SK-N-SH (cell line): ENCODE measurements around the gene DCDC1.

Experiments
- CHD2 ChIP-seq: fragments of 150-350 bp; IDR thresholded peaks from 2 replicates; pipeline ENCODE4 v1.6.1; 2018; ENCODE audit warnings: low read length; ENCODE audit not compliant: partially characterized antibody
- EP300 ChIP-seq, 2 experiments: IDR thresholded peaks; 2 replicates each; pipeline versions ENCODE4 v1.4.0 to v1.6.1; 2012; ENCODE audit warnings: borderline replicate concordance in 1 of 2, low read depth in 1 of 2, low read length in 1 of 2
- NRF1 ChIP-seq: IDR thresholded peaks from 2 replicates; pipeline ENCODE4 v1.6.1; 2012; ENCODE audit warnings: low read depth, mild to moderate bottlenecking, low read length
- POLR2AphosphoS5 ChIP-seq: IDR thresholded peaks from 2 replicates; pipeline ENCODE4 v1.6.1; 2012; ENCODE audit warnings: low read depth, low read length
- RAD21 ChIP-seq: IDR thresholded peaks from 2 replicates; pipeline ENCODE4 v1.6.1; 2012; ENCODE audit warnings: mild to moderate bottlenecking, low read length
- RCOR1 ChIP-seq: fragments of 150-350 bp; IDR thresholded peaks from 2 replicates; pipeline ENCODE4 v1.6.1; 2017; ENCODE audit warnings: antibody characterized with exemption, low read length
- TAF1 ChIP-seq: IDR thresholded peaks from 2 replicates; pipeline ENCODE4 v1.6.1; 2012; ENCODE audit warnings: low read depth, mild to moderate bottlenecking, low read length, moderate library complexity, borderline replicate concordance
- TF ChIP-seq, protein P1 (sequence below): IDR thresholded peaks from 2 replicates; pipeline ENCODE4 v1.4.0; 2012; ENCODE audit warnings: low read depth, borderline replicate concordance
- TF ChIP-seq, protein P2 (sequence below): fragments of 200-600 bp; sonication (generic); IDR thresholded peaks from 2 replicates; pipeline ENCODE4 v1.6.1; 2017; ENCODE audit warnings: antibody characterized with exemption, mild to moderate bottlenecking, moderate library complexity
- TF ChIP-seq, protein P3 (sequence below): IDR thresholded peaks from 2 replicates; pipeline ENCODE4; 2012
- TF ChIP-seq, protein P4 (sequence below): IDR thresholded peaks from 2 replicates; pipeline ENCODE4 v1.6.1; 2012; ENCODE audit warnings: mild to moderate bottlenecking, low read depth, low read length, moderate library complexity
- TF ChIP-seq, protein P5 (sequence below): fragments of 150-350 bp; IDR thresholded peaks from 2 replicates; pipeline ENCODE4 v1.6.1; 2016; ENCODE audit warnings: mild to moderate bottlenecking, low read depth, low read length
- TF ChIP-seq, protein P6 (sequence below): IDR thresholded peaks from 2 replicates; pipeline ENCODE4 v1.4.0; 2012; ENCODE audit warnings: low read depth

DNA sequence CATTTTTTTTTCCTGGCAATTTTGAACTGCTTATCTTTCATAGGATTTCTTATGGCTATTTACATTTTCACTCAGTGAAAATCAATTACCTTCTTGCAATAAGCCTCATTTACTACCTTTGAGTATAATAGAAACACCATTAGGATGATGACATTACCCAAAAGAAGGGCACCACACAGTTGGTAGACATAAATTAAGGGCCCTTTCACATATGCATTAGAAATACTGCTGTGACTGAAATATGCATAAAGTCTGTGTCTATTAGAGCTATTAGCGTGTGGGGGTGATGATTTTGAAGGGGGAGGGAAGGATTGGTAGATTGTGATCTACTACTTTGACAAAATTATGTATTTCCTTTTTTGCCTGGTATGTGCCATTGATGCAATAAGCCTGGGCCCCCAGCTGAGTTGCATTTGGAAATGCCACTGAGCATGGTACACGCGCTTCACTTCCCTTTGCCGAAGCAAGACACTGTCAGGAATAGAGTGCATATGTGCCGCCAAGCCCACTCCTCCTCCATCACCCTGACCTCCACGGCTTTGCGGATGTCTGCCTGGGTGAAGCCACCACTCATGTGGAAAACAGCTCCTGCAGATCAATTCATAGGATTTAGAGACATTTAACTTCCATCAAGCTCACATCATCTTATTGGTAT is 339.3 kb downstream of the DCDC1 start:
- TF ChIP-seq, protein P1, sequence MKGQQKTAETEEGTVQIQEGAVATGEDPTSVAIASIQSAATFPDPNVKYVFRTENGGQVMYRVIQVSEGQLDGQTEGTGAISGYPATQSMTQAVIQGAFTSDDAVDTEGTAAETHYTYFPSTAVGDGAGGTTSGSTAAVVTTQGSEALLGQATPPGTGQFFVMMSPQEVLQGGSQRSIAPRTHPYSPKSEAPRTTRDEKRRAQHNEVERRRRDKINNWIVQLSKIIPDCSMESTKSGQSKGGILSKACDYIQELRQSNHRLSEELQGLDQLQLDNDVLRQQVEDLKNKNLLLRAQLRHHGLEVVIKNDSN, result no peak
- TF ChIP-seq EP300 (IDR thresholded peaks at IDR 0.05; ENCODE audit: borderline replicate concordance in 1 of 2, low read depth in 1 of 2, low read length in 1 of 2), result no peak
- TF ChIP-seq, protein P2, sequence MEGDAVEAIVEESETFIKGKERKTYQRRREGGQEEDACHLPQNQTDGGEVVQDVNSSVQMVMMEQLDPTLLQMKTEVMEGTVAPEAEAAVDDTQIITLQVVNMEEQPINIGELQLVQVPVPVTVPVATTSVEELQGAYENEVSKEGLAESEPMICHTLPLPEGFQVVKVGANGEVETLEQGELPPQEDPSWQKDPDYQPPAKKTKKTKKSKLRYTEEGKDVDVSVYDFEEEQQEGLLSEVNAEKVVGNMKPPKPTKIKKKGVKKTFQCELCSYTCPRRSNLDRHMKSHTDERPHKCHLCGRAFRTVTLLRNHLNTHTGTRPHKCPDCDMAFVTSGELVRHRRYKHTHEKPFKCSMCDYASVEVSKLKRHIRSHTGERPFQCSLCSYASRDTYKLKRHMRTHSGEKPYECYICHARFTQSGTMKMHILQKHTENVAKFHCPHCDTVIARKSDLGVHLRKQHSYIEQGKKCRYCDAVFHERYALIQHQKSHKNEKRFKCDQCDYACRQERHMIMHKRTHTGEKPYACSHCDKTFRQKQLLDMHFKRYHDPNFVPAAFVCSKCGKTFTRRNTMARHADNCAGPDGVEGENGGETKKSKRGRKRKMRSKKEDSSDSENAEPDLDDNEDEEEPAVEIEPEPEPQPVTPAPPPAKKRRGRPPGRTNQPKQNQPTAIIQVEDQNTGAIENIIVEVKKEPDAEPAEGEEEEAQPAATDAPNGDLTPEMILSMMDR, result no peak
- no peak for TF ChIP-seq POLR2AphosphoS5
- TF ChIP-seq, protein P3, sequence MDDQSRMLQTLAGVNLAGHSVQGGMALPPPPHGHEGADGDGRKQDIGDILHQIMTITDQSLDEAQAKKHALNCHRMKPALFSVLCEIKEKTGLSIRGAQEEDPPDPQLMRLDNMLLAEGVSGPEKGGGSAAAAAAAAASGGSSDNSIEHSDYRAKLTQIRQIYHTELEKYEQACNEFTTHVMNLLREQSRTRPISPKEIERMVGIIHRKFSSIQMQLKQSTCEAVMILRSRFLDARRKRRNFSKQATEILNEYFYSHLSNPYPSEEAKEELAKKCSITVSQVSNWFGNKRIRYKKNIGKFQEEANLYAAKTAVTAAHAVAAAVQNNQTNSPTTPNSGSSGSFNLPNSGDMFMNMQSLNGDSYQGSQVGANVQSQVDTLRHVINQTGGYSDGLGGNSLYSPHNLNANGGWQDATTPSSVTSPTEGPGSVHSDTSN, result no peak
- no peak for TF ChIP-seq TAF1
- no peak for TF ChIP-seq CHD2
- no peak for TF ChIP-seq NRF1
- TF ChIP-seq RCOR1, result no peak
- no peak for TF ChIP-seq RAD21
- TF ChIP-seq, protein P4, sequence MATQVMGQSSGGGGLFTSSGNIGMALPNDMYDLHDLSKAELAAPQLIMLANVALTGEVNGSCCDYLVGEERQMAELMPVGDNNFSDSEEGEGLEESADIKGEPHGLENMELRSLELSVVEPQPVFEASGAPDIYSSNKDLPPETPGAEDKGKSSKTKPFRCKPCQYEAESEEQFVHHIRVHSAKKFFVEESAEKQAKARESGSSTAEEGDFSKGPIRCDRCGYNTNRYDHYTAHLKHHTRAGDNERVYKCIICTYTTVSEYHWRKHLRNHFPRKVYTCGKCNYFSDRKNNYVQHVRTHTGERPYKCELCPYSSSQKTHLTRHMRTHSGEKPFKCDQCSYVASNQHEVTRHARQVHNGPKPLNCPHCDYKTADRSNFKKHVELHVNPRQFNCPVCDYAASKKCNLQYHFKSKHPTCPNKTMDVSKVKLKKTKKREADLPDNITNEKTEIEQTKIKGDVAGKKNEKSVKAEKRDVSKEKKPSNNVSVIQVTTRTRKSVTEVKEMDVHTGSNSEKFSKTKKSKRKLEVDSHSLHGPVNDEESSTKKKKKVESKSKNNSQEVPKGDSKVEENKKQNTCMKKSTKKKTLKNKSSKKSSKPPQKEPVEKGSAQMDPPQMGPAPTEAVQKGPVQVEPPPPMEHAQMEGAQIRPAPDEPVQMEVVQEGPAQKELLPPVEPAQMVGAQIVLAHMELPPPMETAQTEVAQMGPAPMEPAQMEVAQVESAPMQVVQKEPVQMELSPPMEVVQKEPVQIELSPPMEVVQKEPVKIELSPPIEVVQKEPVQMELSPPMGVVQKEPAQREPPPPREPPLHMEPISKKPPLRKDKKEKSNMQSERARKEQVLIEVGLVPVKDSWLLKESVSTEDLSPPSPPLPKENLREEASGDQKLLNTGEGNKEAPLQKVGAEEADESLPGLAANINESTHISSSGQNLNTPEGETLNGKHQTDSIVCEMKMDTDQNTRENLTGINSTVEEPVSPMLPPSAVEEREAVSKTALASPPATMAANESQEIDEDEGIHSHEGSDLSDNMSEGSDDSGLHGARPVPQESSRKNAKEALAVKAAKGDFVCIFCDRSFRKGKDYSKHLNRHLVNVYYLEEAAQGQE, result no peak
- TF ChIP-seq, protein P5, sequence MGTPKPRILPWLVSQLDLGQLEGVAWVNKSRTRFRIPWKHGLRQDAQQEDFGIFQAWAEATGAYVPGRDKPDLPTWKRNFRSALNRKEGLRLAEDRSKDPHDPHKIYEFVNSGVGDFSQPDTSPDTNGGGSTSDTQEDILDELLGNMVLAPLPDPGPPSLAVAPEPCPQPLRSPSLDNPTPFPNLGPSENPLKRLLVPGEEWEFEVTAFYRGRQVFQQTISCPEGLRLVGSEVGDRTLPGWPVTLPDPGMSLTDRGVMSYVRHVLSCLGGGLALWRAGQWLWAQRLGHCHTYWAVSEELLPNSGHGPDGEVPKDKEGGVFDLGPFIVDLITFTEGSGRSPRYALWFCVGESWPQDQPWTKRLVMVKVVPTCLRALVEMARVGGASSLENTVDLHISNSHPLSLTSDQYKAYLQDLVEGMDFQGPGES, result no peak
- TF ChIP-seq, protein P6, sequence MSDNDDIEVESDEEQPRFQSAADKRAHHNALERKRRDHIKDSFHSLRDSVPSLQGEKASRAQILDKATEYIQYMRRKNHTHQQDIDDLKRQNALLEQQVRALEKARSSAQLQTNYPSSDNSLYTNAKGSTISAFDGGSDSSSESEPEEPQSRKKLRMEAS, result no peak
